Transverse colon (tissue), 4 donors: Measurements from ENCODE around the gene SDCCAG8.

Source experiments
- POLR2AphosphoS5 ChIP-seq, 3 donors: sonication (generic); formaldehyde crosslinking; IDR thresholded peaks; one replicate each; pipeline ENCODE4 v1.6.1; 2016; ENCODE audit warnings: antibody characterized with exemption in 3 of 3
- TF ChIP-seq, protein P1 (sequence below), 5 experiments: fragments of 200-600 bp in 3 of 5; fragments of 450-650 bp in 2 of 5; sonication (generic) in 3 of 5; IDR thresholded peaks; 1 replicate in 2 of 5; 2 replicates in 3 of 5; pipeline ENCODE4 v1.5.1; 2016 to 2017; ENCODE audit warnings: antibody characterized with exemption in 5 of 5, inconsistent platforms in 3 of 5, mild to moderate bottlenecking in 2 of 5, moderate library complexity in 1 of 5

DNA sequence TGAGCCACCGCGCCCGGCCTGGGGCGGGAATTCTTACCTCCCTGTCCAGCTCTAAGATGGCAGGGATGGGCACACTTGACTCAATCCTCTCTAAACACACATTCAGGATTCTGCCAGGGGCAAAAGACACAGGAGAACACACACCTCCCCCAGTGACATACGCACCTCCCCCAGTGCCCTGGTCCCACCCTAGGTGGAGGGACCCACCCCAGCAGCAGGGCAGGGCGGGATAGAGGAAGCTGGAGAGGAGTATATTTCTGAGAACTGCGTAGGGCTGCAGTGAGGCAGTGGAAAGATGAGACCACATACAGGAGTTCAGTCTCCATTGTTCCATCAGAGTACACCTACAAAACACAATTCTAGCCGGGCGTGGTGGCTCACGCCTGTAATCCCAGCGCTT is 92.5 kb downstream of the SDCCAG8 start:
- TF ChIP-seq POLR2AphosphoS5 (IDR thresholded peaks at IDR 0.05) = no peak
- TF ChIP-seq, protein P1, sequence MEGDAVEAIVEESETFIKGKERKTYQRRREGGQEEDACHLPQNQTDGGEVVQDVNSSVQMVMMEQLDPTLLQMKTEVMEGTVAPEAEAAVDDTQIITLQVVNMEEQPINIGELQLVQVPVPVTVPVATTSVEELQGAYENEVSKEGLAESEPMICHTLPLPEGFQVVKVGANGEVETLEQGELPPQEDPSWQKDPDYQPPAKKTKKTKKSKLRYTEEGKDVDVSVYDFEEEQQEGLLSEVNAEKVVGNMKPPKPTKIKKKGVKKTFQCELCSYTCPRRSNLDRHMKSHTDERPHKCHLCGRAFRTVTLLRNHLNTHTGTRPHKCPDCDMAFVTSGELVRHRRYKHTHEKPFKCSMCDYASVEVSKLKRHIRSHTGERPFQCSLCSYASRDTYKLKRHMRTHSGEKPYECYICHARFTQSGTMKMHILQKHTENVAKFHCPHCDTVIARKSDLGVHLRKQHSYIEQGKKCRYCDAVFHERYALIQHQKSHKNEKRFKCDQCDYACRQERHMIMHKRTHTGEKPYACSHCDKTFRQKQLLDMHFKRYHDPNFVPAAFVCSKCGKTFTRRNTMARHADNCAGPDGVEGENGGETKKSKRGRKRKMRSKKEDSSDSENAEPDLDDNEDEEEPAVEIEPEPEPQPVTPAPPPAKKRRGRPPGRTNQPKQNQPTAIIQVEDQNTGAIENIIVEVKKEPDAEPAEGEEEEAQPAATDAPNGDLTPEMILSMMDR (IDR thresholded peaks at IDR 0.05) = no peak
